Renal pelvis (tissue), 4 donors: ENCODE data around the gene ACSM3. TPM values are rescaled to one million over a fixed set of nuclear protein-coding genes. Genes with fewer than 3 reads are reported as not detected.

Source experiments
- DNase-seq: peaks from one replicate; pipeline ENCODE4 v3.0.0-alpha.2; 2013
- polyA plus RNA-seq, 3 donors: library from polyadenylated mRNA; unstranded; fragments of 120-200 nt; gene quantifications; one replicate each; pipeline ENCODE4 v1.2.1, GENCODE V29; 2013; ENCODE audit not compliant: insufficient read length in 3 of 3

ACSM3 gene
- polyA plus RNA-seq, 3 donors: 102 to 118 (median 105) TPM

GRCh38 chr16:20846551-20846950 is 82.7 kb downstream of the ACSM3 start:
- DNase-seq: no peak

Other genes starting within 250 kb of the ACSM3 start
- 10 to 100 TPM; 62.8 to 79.7 (median 70.7) TPM for gene ACSM2B, start 187.6 kb upstream of the ACSM3 start, polyA plus RNA-seq
- gene ACSM1, start 66.3 kb upstream of the ACSM3 start, polyA plus RNA-seq: 1 to 10 TPM; 1.7 to 3.5 (median 2.0) TPM
- 10 to 100 TPM; 71.4 to 75.1 (median 72.0) TPM for gene THUMPD1, start 22.2 kb upstream of the ACSM3 start, polyA plus RNA-seq
- 10 to 100 TPM; 29.0 to 37.3 (median 34.2) TPM for gene ERI2, start 42.5 kb downstream of the ACSM3 start, polyA plus RNA-seq
- gene REXO5, start 42.5 kb downstream of the ACSM3 start, polyA plus RNA-seq: 1 to 10 TPM; 5.3 to 8.5 (median 5.5) TPM
- 10 to 100 TPM in 2 of 3 donors, 1 to 10 TPM in 1; 8.8 to 12.3 (median 11.1) TPM for gene DCUN1D3, start 136.3 kb downstream of the ACSM3 start, polyA plus RNA-seq
- gene LYRM1, start 136.8 kb downstream of the ACSM3 start, polyA plus RNA-seq: 10 to 100 TPM; 46.9 to 48.7 (median 48.1) TPM